HepG2 (cell line): ENCODE results near the gene PLCXD1. TPM values are rescaled to one million over a fixed set of nuclear protein-coding genes. Genes with fewer than 3 reads are reported as not detected.

Source experiments
- ATAC-seq: fragments of 200-7000 bp; cut with Tn5 transposase; 3 replicates; pipeline ENCODE4 v1.9.1; 2020; ENCODE audit warnings: mild to moderate bottlenecking, moderate library complexity
- BruUV-seq: library from RNA; stranded (reverse); fragments of 400-500 nt; replicated peaks from 2 replicates; lab custom pipeline; 2021; lab: Mats Ljungman, UMichigan
- CTCF ChIA-PET: fragments of 300-600 bp; formaldehyde crosslinking; extraction: SDS; loops from one replicate; lab custom pipeline; 2021; ENCODE audit warnings: low total read pairs, inconsistent platforms, low intra/inter-chr PET ratio; lab: Yijun Ruan, JAX
- POLR2A ChIA-PET: fragments of 350-600 bp; sonication (Branson Sonifier 250); formaldehyde crosslinking; loops from one replicate; lab custom pipeline; 2020; ENCODE audit warnings: antibody characterized with exemption, inconsistent platforms; lab: Yijun Ruan, JAX
- DNase-seq: peaks from one replicate; pipeline ENCODE4 v3.0.0-alpha.2; 2015; ENCODE audit warnings: low spot score
- FAIRE-seq: peaks from 3 replicates; lab custom pipeline; 2011; peaks lifted over from hg19 to GRCh38; lab: Jason Lieb, UNC
- H2AFZ ChIP-seq: one replicate; pipeline ENCODE4 v1.6.1; 2011; ENCODE audit warnings: low read length, inconsistent platforms
- H3K27ac ChIP-seq: fragments of 300-600 bp; 3 replicates; pipeline ENCODE4 v1.8.0; 2011; ENCODE audit warnings: mixed run types, mild to moderate bottlenecking, mixed read lengths, low read length, inconsistent platforms; ENCODE audit not compliant: insufficient read depth; ENCODE audit errors: extremely low read length
- H3K27me3 ChIP-seq, 2 experiments: fragments of 200-600 bp in 1 of 2; 2 replicates in 1 of 2; 3 replicates in 1 of 2; pipeline versions ENCODE4 v1.6.0 to v1.8.0; 2011; ENCODE audit warnings: low read length in 2 of 2, mild to moderate bottlenecking in 2 of 2, moderate library complexity in 2 of 2, inconsistent platforms in 1 of 2; ENCODE audit not compliant: insufficient read depth in 2 of 2, control insufficient read depth in 1 of 2
- H3K36me3 ChIP-seq, 2 experiments: fragments of 200-600 bp in 1 of 2; replicated peaks in 1 of 2; 2 replicates in 1 of 2; 3 replicates in 1 of 2; pipeline versions ENCODE4 v1.5.1 to v1.8.0; 2011; ENCODE audit warnings: low read length in 2 of 2, inconsistent platforms in 1 of 2; ENCODE audit not compliant: insufficient read depth in 2 of 2, control insufficient read depth in 1 of 2
- H3K4me1 ChIP-seq: 2 replicates; pipeline ENCODE4 v1.5.1; 2012; ENCODE audit warnings: low read length, inconsistent platforms; ENCODE audit not compliant: insufficient read depth
- H3K4me2 ChIP-seq: 2 replicates; pipeline ENCODE4 v1.6.0; 2011; ENCODE audit warnings: low read depth, low read length, inconsistent platforms
- H3K4me3 ChIP-seq, 3 experiments: fragments of 200-600 bp in 1 of 3; sonication (generic), shearing (Covaris generic) in 1 of 3; replicated peaks in 1 of 3; 2 replicates each; pipeline ENCODE4 v1.5.1; 2011 to 2016; ENCODE audit warnings: low read length in 3 of 3, inconsistent platforms in 2 of 3, low read depth in 2 of 3, mild to moderate bottlenecking in 2 of 3, control low read depth in 1 of 3, mixed read lengths in 1 of 3; ENCODE audit not compliant: insufficient read depth in 1 of 3
- H3K79me2 ChIP-seq: one replicate; pipeline ENCODE4 v1.6.1; 2011; ENCODE audit warnings: low read length, inconsistent platforms; ENCODE audit not compliant: insufficient read depth
- H3K9ac ChIP-seq: 2 replicates; pipeline ENCODE4 v1.6.0; 2011; ENCODE audit warnings: mild to moderate bottlenecking, low read depth, low read length, inconsistent platforms; ENCODE audit not compliant: insufficient read depth
- H3K9me3 ChIP-seq: 2 replicates; pipeline ENCODE4 v1.5.1; 2012; ENCODE audit warnings: mild to moderate bottlenecking, low read length
- H4K20me1 ChIP-seq: 2 replicates; pipeline ENCODE4 v1.6.0; 2011; ENCODE audit warnings: inconsistent platforms, mild to moderate bottlenecking, low read length, moderate library complexity; ENCODE audit not compliant: insufficient read depth
- CBX5 ChIP-seq: sonication (generic); formaldehyde crosslinking; IDR thresholded peaks from 2 replicates; pipeline ENCODE4 v1.4.0; 2020; ENCODE audit warnings: missing genetic modification reagents, borderline replicate concordance
- HNRNPL ChIP-seq: fragments of 200-400 bp; formaldehyde crosslinking; IDR thresholded peaks from 2 replicates; pipeline ENCODE4 v1.6.1; 2017; ENCODE audit warnings: mild to moderate bottlenecking, low read depth, low read length
- NBN ChIP-seq: fragments of 450-650 bp; conservative IDR thresholded peaks from 2 replicates; pipeline ENCODE4 v1.6.1; 2017
- NRL ChIP-seq: sonication (generic); formaldehyde crosslinking; IDR thresholded peaks from 2 replicates; pipeline ENCODE4 v1.5.0; 2020; ENCODE audit warnings: missing genetic modification reagents, mild to moderate bottlenecking, moderate library complexity, borderline replicate concordance
- SOX13 ChIP-seq, 3 experiments: fragments of 450-650 bp in 1 of 3; sonication (generic) in 1 of 3; formaldehyde crosslinking in 1 of 3; IDR thresholded peaks in 2 of 3; conservative IDR thresholded peaks in 1 of 3; 2 replicates each; pipeline versions ENCODE4 v1.5.0 to v1.6.1; 2016 to 2020; ENCODE audit warnings: antibody characterized with exemption in 1 of 3, mild to moderate bottlenecking in 1 of 3, missing compliant biosample characterization in 1 of 3, missing genetic modification reagents in 1 of 3, moderate library complexity in 1 of 3
- ZNF343 ChIP-seq: sonication (generic); formaldehyde crosslinking; IDR thresholded peaks from 2 replicates; pipeline ENCODE4 v1.4.0; 2020; ENCODE audit warnings: mild to moderate bottlenecking, missing genetic modification reagents
- ZNF496 ChIP-seq: sonication (generic); formaldehyde crosslinking; IDR thresholded peaks from 2 replicates; pipeline ENCODE4 v1.8.1; 2023; ENCODE audit warnings: mild to moderate bottlenecking, moderate library complexity, missing genetic modification reagents; ENCODE audit not compliant: insufficient replicate concordance
- WGBS: methylation state at CpG from one replicate; pipeline ENCODE4 v1.1.6; 2017; ENCODE audit warnings: low lambda C conversion rate; 5-methylcytosine and 5-hydroxymethylcytosine counted together
- in situ Hi-C: cut with HindIII; loops from 2 replicates; pipeline ENCODE4 v1.10.0; 2017; ENCODE audit warnings: low pct_unique_long_range_greater_than_20kb; ENCODE audit not compliant: extremely low pct_ligation_motif_present
- intact Hi-C: fragments of 100-400 bp; cut with micrococcal nuclease; formaldehyde crosslinking; loops from one replicate; pipeline ENCODE4 v1.10.0; 2022; ENCODE audit not compliant: unreplicated experiment
- polyA plus RNA-seq, 8 experiments: library from polyadenylated mRNA; depleted of rRNA in 3 of 8; stranded (reverse) in 7 of 8; unstranded in 1 of 8; fragments of >200 nt; fragmentation: Illumina TruSeq in 4 of 8; extraction: Trizol in 4 of 8; gene quantifications; 2 replicates each; pipeline versions ENCODE4 v1.2.1 to v1.2.3, GENCODE V29; 2011 to 2016; ENCODE audit warnings: low read depth in 4 of 8, missing spikeins in 1 of 8, mixed read lengths in 1 of 8; ENCODE audit not compliant: insufficient read depth in 1 of 8
- total RNA-seq, 5 experiments: library from RNA; depleted of rRNA; stranded (reverse); fragments of >200 nt; fragmentation: Illumina TruSeq; extraction: Trizol; gene quantifications; 2 replicates each; pipeline ENCODE4 v1.2.3, GENCODE V29; 2016; ENCODE audit warnings: low read depth in 1 of 5
- TF ChIP-seq, protein P1 (sequence below): sonication (generic); formaldehyde crosslinking; IDR thresholded peaks from 2 replicates; pipeline ENCODE4 v1.4.0; 2020; ENCODE audit warnings: missing genetic modification reagents
- TF ChIP-seq, protein P2 (sequence below): sonication (generic); formaldehyde crosslinking; IDR thresholded peaks from 2 replicates; pipeline ENCODE4 v1.8.0; 2022; ENCODE audit warnings: mild to moderate bottlenecking, missing genetic modification reagents; ENCODE audit not compliant: insufficient replicate concordance
- TF ChIP-seq, protein P3 (sequence below): sonication (generic); formaldehyde crosslinking; IDR thresholded peaks from 2 replicates; pipeline ENCODE4 v1.8.1; 2023; ENCODE audit warnings: mild to moderate bottlenecking, inconsistent platforms, moderate library complexity, missing genetic modification reagents, borderline replicate concordance
- TF ChIP-seq, protein P4 (sequence below): sonication (generic); formaldehyde crosslinking; IDR thresholded peaks from 2 replicates; pipeline ENCODE4 v1.8.0; 2022; ENCODE audit warnings: missing genetic modification reagents, low read depth, mild to moderate bottlenecking, borderline replicate concordance

Gene PLCXD1
- total and polyA plus RNA-seq, 2 of the 13 experiments (the other 11 are each of a cell fraction or from before 2014, with no cell fraction given), result 87.7 to 153 TPM

DNA sequence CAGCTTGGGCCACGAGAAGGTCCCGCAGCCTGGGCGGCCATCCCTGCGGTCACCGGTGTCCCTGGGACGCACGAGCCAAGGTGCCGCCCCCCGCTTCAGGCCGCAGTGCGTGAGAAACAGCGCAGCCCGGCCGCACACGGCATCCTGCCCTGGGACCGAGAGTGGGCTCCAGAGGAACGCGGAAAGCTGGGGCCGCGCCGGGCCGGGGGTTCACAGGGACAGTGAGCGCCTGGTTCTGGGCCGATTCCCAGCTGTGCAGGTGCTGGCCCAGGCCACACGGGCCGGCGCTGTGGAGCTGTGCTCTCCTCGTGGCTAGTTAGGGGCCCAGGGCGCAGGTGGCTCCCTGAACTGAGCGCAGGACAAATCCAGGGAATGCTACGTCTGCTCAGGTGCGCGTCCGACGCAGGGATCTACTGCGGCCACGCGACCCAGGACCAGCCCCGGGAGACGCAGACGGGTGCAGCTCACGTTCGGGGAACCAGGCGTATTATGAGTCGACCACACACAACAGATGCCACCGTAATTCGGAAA is 63.3 kb downstream of the PLCXD1 start (continued):
- TF ChIP-seq, protein P1, sequence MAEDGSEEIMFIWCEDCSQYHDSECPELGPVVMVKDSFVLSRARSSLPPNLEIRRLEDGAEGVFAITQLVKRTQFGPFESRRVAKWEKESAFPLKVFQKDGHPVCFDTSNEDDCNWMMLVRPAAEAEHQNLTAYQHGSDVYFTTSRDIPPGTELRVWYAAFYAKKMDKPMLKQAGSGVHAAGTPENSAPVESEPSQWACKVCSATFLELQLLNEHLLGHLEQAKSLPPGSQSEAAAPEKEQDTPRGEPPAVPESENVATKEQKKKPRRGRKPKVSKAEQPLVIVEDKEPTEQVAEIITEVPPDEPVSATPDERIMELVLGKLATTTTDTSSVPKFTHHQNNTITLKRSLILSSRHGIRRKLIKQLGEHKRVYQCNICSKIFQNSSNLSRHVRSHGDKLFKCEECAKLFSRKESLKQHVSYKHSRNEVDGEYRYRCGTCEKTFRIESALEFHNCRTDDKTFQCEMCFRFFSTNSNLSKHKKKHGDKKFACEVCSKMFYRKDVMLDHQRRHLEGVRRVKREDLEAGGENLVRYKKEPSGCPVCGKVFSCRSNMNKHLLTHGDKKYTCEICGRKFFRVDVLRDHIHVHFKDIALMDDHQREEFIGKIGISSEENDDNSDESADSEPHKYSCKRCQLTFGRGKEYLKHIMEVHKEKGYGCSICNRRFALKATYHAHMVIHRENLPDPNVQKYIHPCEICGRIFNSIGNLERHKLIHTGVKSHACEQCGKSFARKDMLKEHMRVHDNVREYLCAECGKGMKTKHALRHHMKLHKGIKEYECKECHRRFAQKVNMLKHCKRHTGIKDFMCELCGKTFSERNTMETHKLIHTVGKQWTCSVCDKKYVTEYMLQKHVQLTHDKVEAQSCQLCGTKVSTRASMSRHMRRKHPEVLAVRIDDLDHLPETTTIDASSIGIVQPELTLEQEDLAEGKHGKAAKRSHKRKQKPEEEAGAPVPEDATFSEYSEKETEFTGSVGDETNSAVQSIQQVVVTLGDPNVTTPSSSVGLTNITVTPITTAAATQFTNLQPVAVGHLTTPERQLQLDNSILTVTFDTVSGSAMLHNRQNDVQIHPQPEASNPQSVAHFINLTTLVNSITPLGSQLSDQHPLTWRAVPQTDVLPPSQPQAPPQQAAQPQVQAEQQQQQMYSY (CRISPR knock-in tag), result no peak
- TF ChIP-seq, protein P2, sequence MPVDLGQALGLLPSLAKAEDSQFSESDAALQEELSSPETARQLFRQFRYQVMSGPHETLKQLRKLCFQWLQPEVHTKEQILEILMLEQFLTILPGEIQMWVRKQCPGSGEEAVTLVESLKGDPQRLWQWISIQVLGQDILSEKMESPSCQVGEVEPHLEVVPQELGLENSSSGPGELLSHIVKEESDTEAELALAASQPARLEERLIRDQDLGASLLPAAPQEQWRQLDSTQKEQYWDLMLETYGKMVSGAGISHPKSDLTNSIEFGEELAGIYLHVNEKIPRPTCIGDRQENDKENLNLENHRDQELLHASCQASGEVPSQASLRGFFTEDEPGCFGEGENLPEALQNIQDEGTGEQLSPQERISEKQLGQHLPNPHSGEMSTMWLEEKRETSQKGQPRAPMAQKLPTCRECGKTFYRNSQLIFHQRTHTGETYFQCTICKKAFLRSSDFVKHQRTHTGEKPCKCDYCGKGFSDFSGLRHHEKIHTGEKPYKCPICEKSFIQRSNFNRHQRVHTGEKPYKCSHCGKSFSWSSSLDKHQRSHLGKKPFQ (CRISPR knock-in tag), result no peak
- no peak for TF ChIP-seq HNRNPL
- TF ChIP-seq CBX5 (CRISPR knock-in tag), result no peak

- no peak overlapping the region for H3K9ac ChIP-seq
- H4K20me1 ChIP-seq, result no peaks in the 10 kb centered on the region
- ChIA-PET CTCF (no interaction called here), POLR2A (no interaction called here)
- FAIRE-seq (no peak), ATAC-seq (no peak), DNase-seq (no peak)
- H3K27ac ChIP-seq, result no peak overlapping the region
- H2AFZ ChIP-seq, result no peak overlapping the region
- no peaks in the 10 kb centered on the region for H3K9me3 ChIP-seq
- 93% methylated on average over 46 of the region's 63 CpGs for WGBS
- no TSS peak for BruUV-seq
- in situ Hi-C loops, result no loop called here
- H3K4me2 ChIP-seq, result no peak overlapping the region
- no peaks in the 10 kb centered on the region for H3K27me3 ChIP-seq
- H3K79me2 ChIP-seq, result no peaks in the 10 kb centered on the region
- intact Hi-C loops, result no loop called here
- no peak overlapping the region for H3K4me3 ChIP-seq
- H3K4me1 ChIP-seq, result 0 out of 2 replicates have a peak, but pooled peaks cover 5% of the 10 kb centered on the region
- H3K36me3 ChIP-seq, result peaks cover 0 to 7% of the 10 kb centered on the region in 2 experiments; a peak in 2 of 5 replicates
- TF ChIP-seq, protein P3, sequence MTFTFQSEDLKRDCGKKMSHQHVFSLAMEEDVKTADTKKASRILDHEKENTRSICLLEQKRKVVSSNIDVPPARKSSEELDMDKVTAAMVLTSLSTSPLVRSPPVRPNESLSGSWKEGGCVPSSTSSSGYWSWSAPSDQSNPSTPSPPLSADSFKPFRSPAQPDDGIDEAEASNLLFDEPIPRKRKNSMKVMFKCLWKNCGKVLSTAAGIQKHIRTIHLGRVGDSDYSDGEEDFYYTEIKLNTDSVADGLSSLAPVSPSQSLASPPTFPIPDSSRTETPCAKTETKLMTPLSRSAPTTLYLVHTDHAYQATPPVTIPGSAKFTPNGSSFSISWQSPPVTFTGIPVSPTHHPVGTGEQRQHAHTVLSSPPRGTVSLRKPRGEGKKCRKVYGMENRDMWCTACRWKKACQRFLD (CRISPR knock-in tag), result no peak
- TF ChIP-seq ZNF343 (CRISPR knock-in tag), result no peak
- no peak for TF ChIP-seq SOX13 (IDR thresholded peaks at IDR 0.05)
- no peak for TF ChIP-seq SOX13 (CRISPR knock-in tag; conservative IDR thresholded peaks at IDR 0.05 in 1 of 2, IDR thresholded peaks at IDR 0.05 in 1 of 2)
- TF ChIP-seq, protein P4, sequence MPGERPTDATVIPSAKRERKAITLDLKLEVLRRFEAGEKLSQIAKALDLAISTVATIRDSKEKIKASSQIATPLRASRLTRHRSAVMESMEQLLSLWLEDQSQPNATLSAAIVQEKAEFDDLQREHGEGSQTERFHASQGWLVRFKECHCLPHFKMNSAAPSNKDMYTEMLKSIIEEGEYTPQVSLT (CRISPR knock-in tag), result no peak
- TF ChIP-seq ZNF496, result no peak
- TF ChIP-seq NRL (CRISPR knock-in tag), result no peak
- TF ChIP-seq NBN, result no peak
Measured at GRCh38 chrX:345020-345925, 64.1 kb downstream of the PLCXD1 start.
